CD4-positive, alpha-beta T cell treated with Interleukin-21 for 1 hour (primary cell): ENCODE data around the gene ZNF101.
"Not testable (repeated sequence)": the region's sequence is repeated elsewhere in the genome, so short reads cannot be mapped to it uniquely, and the experiment has no call there.

Source experiments
- DNase-seq: peaks from one replicate; pipeline ENCODE4 v3.0.0-alpha.2; 2020

The ZNF101 gene

GRCh38 chr19:19661675-19662251 lies 6.9 kb upstream of the ZNF101 start:
- peak; percentile 75 for DNase-seq

GRCh38 chr19:19662344-19662743 lies 6.3 kb upstream of the ZNF101 start:
- no peak for DNase-seq

GRCh38 chr19:19662871-19663255 lies 5.8 kb upstream of the ZNF101 start:
- DNase-seq: no peak

GRCh38 chr19:19663256-19664120 lies 5.2 kb upstream of the ZNF101 start, which contains the start of gene ATP13A1:
TSS of gene ATP13A1 (minus strand) at chr19:19663676. CDS start at chr19:19663666, 10 bp downstream.
- DNase-seq: peak; percentile 97

GRCh38 chr19:19665420-19665948 lies 3.2 kb upstream of the ZNF101 start:
- DNase-seq: not testable (repeated sequence)

GRCh38 chr19:19670070-19670551 lies 1.5 kb downstream of the ZNF101 start:
- no peak for DNase-seq

- DNase-seq: no peak
Observed at GRCh38 chr19:19672816-19673215, 4.2 kb downstream of the ZNF101 start.

GRCh38 chr19:19674315-19674714 lies 5.7 kb downstream of the ZNF101 start:
- DNase-seq: no peak

GRCh38 chr19:19677579-19677978 lies 8.9 kb downstream of the ZNF101 start:
- no peak for DNase-seq

- no peak for DNase-seq
Observed at GRCh38 chr19:19679176-19680073, 10.8 kb downstream of the ZNF101 start.

GRCh38 chr19:19686119-19686518 lies 17.5 kb downstream of the ZNF101 start:
- DNase-seq: not testable (repeated sequence)

- DNase-seq: no peak
Observed at GRCh38 chr19:19686580-19686979, 17.9 kb downstream of the ZNF101 start.

- no peak for DNase-seq
Observed at GRCh38 chr19:19687090-19687489, 18.5 kb downstream of the ZNF101 start.

- not testable (repeated sequence) for DNase-seq
Observed at GRCh38 chr19:19689023-19689422, 20.4 kb downstream of the ZNF101 start.

GRCh38 chr19:19691683-19692082 lies 23.0 kb downstream of the ZNF101 start:
- DNase-seq: no peak

GRCh38 chr19:19696386-19696785 lies 27.7 kb downstream of the ZNF101 start:
- no peak for DNase-seq

- DNase-seq: no peak
Observed at GRCh38 chr19:19697589-19697988, 28.9 kb downstream of the ZNF101 start.

GRCh38 chr19:19700493-19700892 lies 31.9 kb downstream of the ZNF101 start:
- DNase-seq: not testable (repeated sequence)

GRCh38 chr19:19704836-19705235 lies 36.2 kb downstream of the ZNF101 start:
- DNase-seq: no peak

- no peak for DNase-seq
Observed at GRCh38 chr19:19710506-19710905, 41.9 kb downstream of the ZNF101 start.

- DNase-seq: no peak
Observed at GRCh38 chr19:19711306-19711933, 42.8 kb downstream of the ZNF101 start.
